NCI-H2171 treated with DMSO at 0.1 percent for 48 hours (cell line): ENCODE results near the gene WDR18.

ENCODE experiments used
- DNase-seq: peaks from one replicate; lab custom pipeline; 2025; lab: John Stamatoyannopoulos, UW

The WDR18 gene

GRCh38 chr19:1008268-1009040 is 24.3 kb downstream of the WDR18 start:
- DNase-seq = no peak

- no peak for DNase-seq
Measured at GRCh38 chr19:1009041-1009980, 25.2 kb downstream of the WDR18 start.

DNA sequence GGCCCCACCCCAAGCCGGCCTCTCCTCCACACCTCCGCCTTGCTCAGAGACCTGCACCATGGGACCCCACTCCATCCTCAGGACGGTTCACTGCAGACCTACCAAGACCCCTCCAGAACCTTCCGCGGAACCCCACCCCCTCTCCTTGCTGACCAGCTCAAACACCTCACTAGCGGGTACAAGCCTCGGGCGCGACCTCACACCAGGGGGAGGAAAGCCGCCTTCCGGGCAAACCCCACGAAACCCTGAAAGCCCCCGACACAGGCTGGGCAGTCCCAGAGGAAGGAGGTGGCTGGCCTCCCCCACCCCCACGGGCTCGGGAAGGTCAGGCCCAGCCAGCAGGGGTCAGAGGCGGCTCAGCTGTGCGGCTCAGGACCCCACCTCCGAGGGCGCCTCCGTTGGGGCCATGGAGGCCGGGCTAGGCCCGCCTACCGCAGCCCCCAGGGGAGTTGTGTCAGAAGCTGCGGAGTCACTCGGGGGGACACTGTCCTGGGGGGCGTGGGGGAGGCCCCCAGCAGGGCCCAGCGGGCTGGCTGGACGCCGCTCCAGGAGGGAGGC is 25.9 kb downstream of the WDR18 start:
- DNase-seq = no peak

GRCh38 chr19:1010586-1011510 is 26.7 kb downstream of the WDR18 start:
- DNase-seq = no peak

DNA sequence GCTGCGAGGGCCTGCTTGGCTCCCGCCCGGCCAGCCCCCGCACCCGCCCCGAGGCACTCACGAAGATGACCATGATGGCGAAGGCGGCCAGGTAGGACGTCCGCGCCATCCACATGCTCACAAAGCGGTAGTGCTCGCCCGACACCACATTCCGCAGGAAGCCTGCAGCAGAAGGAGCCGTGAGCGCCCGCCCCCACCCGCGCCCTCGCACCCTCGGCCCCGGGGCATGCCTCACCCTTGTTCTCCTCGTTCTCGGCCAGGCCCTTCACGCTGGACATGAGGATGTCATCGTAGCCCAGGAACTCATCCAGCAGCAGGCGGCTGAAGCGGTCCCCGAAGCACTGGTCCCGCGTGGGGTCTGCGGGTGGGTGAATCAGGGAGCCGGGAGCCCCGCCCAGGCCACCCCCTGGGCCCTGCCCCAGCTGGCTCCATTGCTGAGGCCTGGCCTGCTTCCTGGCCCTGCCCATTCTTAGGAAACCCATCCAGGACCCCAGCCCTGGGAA is 27.7 kb downstream of the WDR18 start:
- no peak for DNase-seq

DNA sequence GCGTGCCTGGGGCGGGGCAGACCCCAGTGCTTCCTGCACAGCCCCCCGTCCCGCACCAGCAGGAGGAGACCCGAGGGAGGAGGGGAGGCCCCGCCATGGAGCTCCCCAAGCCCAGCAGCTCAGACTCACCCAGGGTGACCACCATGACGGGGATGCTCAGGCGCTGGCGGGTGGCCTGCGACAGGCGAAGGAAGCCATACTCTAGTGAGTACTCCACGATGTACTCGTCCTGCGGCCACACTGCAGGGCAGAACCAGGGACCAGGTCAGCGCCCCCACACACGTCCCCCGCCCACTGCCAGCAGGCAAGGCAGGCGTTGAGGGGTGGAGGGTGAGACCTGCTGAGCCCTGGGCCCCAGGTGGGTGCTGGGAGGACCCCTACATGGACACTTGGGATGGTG is 28.2 kb downstream of the WDR18 start:
- DNase-seq = no peak

GRCh38 chr19:1013218-1013617 is 29.1 kb downstream of the WDR18 start:
- DNase-seq = no peak

- DNase-seq = no peak
Measured at GRCh38 chr19:1014161-1015060, 30.3 kb downstream of the WDR18 start.

DNA sequence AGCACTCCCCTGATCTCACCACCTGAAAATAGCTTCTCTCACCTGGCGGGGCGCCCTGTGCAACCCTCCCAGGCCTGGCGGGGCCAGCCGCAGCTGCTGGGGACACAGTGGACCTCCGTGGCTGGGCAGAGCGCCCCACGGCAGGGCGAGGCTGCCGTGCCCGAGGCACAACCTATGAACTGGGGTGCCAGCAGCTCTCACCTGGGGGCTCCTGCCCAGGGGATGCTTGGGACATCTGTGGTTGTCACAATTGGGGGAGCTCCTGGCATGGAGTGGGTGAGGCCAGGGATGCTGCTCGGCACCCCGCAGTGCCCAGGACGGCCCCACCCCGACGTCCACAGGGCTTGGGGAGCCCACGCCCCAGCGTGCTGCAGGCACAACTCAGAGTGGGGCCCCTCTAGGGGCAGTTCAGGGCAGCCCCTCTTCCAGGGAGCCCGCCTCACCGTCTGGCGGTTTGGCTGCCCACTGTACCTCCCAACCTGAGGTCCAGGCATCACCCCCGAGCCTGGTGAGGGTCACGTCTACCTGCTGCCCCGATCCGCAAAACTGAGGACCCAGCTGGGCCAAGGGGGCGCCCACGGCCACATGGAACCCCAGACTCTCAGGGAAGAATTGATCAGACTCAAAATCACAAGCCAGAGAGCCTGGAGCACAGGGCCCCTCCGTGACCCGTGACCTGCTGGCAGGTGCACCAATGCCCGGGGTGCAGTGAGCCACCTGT is 31.1 kb downstream of the WDR18 start:
- DNase-seq = no peak

DNA sequence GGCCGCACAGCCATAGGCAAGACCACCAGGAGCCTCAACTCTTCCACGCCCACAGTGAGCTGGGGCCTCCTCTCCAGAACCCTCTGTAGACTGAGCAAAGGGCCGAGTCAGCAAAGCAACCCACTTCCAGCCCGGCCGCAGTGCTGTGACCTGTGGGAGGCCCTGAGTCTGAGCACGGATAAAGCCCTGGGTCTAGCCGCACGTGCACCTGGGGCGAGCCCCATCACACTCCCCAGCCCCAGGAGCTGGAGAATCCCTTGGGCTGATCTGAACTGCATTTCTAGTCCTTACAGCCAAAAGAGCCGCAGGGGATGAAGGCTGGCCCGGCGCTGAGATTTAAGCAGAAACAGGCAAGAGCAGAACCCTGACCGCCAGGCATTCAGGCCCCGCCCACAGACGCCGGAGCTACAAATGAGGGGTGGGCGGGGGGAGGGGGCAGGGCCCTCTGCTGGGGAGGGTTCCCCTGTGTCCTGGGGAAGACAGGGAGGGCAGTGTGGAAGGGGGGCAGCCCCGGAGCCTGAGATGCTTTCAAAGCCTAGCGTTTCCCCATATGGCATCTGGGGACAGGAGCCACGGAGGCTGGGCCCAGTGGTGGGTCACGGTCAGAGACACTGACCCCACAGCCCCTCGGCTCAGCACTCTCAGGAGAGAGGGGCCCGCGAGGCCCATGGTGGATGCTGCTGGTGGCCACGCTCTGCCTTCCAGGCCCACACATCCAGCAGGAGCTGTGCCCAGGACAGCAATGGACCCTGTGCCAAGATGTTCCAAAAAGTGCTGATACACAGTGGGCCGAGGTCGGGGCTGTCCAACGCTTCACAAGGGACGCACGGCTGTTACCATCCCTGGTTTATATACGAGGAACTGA is 31.9 kb downstream of the WDR18 start:
- DNase-seq = no peak

DNA sequence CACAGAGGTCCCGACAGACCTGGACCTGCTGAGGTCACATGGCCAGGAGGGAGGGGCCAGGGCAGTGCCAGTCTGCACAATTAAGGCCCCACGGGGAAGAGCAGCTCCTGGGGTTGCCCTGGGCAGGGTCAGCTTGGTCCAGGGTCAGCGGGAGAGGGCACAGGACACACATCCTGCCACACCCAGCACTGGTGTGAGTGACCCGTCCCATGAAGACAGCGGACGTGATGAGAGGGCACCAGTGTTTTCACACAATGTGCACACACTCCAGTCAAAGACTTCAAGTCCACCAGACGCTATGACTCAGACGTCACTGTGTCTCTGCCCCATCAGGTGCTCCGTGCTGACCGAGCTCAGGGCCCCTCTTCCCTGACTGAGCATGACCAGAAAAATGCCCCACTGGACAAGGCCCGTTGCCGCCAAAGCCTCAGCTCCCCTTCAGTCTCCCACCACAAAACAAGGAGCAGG is 32.5 kb downstream of the WDR18 start:
- DNase-seq = no peak

GRCh38 chr19:1017115-1017905 is 33.2 kb downstream of the WDR18 start:
- no peak for DNase-seq

DNA sequence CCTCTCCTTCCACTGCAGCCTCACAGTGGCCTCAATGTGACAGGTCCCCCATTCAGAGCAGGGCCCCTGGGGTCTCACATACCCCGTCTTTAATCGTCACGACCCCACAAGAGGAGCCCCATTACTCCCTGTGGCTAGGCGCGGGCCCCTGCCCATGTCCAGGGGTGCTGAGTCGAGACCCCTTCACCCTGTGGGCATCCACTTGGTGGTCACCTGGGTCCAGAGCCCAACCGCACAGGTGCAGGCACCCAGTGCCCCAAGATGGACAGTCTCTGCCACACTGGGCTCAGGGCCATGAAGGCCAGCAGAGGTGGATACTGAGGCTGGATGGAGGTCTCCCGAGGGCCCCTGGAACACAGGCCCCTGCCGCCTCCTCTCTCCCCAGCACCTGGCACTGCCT is 33.8 kb downstream of the WDR18 start:
- DNase-seq = no peak

DNA sequence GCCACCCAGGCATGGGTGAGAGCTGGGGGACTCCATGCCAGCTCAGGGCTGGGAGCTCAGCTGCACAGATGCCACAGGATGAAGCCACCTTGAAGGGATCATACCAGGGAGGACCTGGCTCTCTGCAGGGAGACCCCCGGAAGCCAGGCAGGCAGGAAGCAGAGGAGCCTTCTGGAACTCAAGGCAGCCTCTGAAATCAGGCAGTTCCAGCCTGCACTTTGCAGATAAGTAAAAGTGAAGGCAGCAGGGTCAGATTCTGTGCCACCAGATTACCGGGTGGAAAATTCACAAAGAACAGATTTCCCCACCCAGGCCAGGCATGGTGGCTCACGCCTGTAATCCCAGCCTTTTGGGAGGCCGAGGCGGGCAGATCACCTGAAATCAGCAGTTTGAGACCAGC is 34.2 kb downstream of the WDR18 start:
- no peak for DNase-seq

- no peak for DNase-seq
Measured at GRCh38 chr19:1018932-1019615, 34.9 kb downstream of the WDR18 start.

GRCh38 chr19:1019616-1019961 is 35.4 kb downstream of the WDR18 start:
- no peak for DNase-seq
